Keratinocyte (primary cell): ENCODE measurements around the gene FBN2.

ENCODE experiments used
- EZH2 ChIP-seq: IDR thresholded peaks from one replicate; pipeline ENCODE4 v1.6.1; 2012; ENCODE audit warnings: inconsistent platforms, mild to moderate bottlenecking, low read length, moderate library complexity
- TF ChIP-seq, protein P1 (sequence below), 3 experiments: IDR thresholded peaks in 1 of 3; conservative IDR thresholded peaks in 1 of 3; optimal IDR thresholded peaks in 1 of 3; 2 replicates in 2 of 3; 3 replicates in 1 of 3; pipeline versions ENCODE3 to v1.5.1; 2011; ENCODE audit warnings: low read length in 3 of 3, mild to moderate bottlenecking in 3 of 3, moderate library complexity in 2 of 3, control low read depth in 1 of 3, inconsistent platforms in 1 of 3; ENCODE audit not compliant: insufficient read depth in 2 of 3; ENCODE audit errors: extremely low read depth in 1 of 3

DNA sequence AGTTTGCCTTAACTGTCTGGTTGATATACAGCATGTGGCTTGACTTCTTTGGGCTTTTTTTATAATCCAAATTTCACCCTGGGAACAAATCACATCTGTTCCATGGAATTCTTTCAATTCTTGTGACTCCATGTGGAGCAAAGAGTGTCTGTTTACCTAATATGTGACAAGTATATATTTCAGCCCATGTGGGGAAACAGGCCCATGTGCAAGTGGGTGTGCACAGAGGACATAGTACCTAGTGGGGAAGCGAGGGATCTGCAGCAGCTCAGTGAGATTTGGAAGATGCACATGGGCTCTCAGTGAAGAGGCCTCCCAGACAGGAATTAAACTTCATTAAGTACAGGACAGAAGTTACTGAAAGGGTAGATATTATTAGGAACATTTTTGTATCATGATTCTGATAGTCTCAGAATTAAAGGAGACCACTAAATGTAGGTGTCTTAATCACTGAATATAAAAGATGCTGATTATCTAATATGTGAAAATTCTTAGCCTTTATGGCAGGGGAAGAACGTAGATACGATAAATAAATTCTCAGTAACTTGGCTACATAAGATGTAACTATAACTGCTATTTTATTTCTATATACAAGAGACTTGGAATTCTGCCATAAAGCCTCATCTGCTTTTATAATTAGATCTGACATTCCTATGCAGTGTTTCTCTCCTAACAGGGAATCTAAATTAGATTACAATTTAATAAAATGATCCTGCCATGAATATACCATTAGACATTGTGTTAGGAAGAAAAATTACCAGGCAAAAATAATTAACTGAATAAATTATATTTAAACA, 273.3 kb downstream of the FBN2 start:
- TF ChIP-seq, protein P1, sequence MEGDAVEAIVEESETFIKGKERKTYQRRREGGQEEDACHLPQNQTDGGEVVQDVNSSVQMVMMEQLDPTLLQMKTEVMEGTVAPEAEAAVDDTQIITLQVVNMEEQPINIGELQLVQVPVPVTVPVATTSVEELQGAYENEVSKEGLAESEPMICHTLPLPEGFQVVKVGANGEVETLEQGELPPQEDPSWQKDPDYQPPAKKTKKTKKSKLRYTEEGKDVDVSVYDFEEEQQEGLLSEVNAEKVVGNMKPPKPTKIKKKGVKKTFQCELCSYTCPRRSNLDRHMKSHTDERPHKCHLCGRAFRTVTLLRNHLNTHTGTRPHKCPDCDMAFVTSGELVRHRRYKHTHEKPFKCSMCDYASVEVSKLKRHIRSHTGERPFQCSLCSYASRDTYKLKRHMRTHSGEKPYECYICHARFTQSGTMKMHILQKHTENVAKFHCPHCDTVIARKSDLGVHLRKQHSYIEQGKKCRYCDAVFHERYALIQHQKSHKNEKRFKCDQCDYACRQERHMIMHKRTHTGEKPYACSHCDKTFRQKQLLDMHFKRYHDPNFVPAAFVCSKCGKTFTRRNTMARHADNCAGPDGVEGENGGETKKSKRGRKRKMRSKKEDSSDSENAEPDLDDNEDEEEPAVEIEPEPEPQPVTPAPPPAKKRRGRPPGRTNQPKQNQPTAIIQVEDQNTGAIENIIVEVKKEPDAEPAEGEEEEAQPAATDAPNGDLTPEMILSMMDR (optimal IDR thresholded peaks at IDR 0.05 in 1 of 3, IDR thresholded peaks at IDR 0.05 in 1 of 3, conservative IDR thresholded peaks at IDR 0.05 in 1 of 3; ENCODE audit: extremely low read depth in 1 of 3, insufficient read depth in 2 of 3, low read length in 3 of 3) = no peak
- TF ChIP-seq EZH2 = no peak
